GM19035 (cell line): ENCODE measurements around the gene S100A16.
"Not testable (repeated sequence)": the region's sequence is repeated elsewhere in the genome, so short reads cannot be mapped to it uniquely, and the experiment has no call there.

Experiments
- ATAC-seq: cut with Tn5 transposase; IDR thresholded peaks from one replicate; pipeline ENCODE4 v1.9.1; 2021; ENCODE audit not compliant: unreplicated experiment

S100A16 gene

DNA sequence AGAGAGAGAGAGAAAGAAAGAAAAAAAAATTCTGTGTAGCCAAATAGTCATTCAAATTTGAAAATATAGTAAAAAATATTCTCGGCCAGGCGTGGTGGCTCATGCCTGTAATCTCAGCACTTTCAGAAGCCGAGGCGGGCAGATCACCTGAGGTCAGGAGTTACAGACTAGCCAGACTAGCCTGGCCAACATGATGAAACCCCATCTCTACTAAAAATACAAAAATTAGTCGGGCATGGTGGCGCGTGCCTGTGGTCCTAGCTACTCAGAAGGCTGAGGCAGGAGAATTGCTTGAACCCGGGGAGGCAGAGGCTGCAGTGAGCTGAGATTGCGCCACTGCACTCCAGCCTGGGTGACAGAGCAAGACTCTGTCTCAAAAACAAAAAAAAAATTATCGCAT, 24.9 kb downstream of the S100A16 start:
- not testable (repeated sequence) for ATAC-seq

DNA sequence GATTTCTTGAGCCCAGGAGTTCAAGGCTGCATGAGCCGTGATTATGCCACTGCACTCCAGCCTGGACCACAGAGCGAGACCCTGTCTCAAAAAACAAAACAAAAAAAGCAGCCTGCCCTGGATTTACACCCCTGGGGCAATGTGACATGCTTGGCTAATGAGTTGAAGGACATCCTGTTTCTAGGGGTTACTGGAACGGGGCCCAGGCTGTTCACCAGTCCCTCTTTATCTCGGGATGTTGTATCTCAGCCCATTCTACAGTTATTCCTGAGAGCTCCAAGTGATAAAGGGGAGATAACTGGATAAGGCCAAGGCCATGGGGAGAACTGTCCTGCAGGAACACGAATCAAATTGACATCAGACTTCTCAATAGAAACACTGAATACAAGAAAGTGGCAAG, 25.6 kb downstream of the S100A16 start:
- no peak for ATAC-seq

DNA sequence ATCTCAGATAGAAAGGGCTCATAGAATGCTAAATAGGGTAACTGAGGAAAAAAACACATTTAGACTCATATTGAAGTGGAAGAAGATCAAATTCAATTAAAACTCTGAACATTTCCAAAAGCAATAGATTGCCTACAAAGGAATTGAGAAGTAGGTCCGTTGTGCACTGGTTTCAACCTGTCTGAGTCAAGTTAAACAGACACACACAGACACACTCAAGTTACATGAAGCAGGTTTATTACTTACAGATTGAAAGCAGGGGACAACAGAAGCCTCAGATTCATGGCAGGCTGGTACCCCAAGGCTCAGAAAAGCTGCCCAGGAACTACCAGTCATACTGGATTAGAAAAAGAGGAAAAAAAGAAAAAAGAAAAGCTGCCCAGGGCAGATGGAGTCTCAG, 26.6 kb downstream of the S100A16 start:
- no peak for ATAC-seq

DNA sequence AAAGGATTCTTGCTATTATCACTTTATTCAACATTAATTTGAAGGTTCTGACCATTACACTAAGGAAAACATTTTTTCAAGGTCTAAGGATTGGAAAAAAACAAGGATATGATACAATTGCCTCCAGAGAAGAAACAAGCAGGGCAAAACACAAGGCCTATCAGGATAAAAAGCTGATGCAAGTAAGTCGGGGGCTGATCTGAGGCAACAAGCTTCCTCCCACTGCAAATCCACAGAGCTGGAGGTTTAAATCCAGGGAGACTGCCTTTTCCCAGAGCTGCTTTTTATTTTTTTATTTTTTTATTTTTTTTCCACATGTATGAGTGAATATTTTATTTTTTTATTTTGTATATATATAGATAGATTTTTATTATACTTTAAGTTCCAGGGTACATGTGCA, 27.9 kb downstream of the S100A16 start:
- no peak for ATAC-seq

GRCh38 chr1:153583976-153584375, 29.0 kb downstream of the S100A16 start:
- no peak for ATAC-seq

- ATAC-seq, result not testable (repeated sequence)
These were observed 29.4 kb downstream of the S100A16 start for GRCh38 chr1:153583514-153583913.

GRCh38 chr1:153582836-153583235, 30.1 kb downstream of the S100A16 start:
- not testable (repeated sequence) for ATAC-seq

DNA sequence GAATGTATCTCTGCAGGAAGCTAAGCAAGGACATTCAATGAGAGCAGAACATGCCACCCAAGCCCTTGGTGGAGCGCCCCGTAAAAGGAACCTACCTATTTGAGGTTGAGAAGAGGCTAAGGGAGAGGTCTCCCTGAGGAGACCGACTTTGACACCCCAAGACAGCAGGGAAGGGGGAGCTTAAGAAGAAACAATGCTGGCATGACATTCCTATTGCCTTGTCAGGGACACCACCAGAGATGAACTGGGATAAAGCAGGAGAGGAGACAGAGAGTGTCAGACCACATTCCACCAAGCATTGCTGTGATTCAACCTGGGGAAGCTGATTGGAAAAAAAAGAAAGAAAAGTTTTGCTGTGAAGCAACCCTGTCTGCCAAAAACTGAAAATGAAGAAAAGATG, 34.0 kb downstream of the S100A16 start:
- ATAC-seq, result no peak

GRCh38 chr1:153578490-153578889, 34.4 kb downstream of the S100A16 start:
- no peak for ATAC-seq

DNA sequence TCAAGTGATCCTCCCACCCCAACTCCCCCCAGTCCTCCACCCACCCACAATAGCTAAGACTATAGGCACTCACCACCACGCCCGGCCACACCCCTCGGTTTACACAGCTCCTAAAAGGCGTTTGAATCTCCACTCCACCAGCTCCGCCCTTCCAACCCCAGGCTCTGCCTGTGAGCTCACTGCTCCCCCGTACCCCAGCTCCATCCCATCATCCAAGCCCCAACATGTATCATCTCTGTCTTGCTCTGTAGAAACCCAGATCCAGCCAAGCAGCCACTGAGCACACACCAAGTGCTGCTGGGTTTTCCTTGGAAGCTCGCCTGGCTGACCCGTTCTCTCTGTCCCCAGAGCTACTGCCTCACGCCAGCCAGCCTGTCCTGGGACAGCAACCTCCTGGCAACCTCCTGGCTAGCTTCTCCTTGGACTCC, 35.3 kb downstream of the S100A16 start:
- no peak for ATAC-seq

DNA sequence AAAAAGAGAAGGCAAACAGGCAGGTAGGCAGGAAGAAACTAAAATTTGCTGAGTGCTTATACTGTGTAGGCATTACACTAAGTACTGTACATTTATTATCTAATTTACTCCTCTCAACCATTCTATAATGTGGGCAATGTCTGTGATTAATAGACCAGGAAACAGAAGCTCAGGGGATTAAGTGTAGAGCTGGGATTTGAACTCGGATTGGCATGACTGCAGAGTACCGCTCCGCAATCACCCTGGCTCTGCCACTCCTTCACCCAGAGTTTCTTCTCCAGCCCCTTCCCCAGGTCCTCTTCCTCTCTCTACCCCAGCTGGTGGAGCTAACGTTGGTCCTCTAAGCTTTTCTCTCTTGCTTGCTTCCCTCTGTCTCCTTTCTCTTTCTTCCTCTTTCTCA, 35.8 kb downstream of the S100A16 start:
- ATAC-seq, result no peak

DNA sequence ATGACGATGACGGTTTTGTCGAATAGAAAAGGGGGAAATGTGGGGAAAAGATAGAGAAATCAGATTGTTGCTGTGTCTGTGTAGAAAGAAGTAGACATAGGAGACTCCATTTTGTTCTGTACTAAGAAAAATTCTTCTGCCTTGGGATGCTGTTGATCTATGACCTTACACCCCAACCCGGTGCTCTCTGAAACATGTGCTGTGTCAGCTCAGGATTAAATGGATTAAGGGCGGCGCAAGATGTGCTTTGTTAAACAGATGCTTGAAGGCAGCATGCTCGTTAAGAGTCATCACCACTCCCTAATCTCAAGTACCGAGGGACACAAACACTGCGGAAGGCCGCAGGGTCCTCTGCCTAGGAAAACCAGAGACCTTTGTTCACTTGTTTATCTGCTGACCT, 37.4 kb downstream of the S100A16 start:
- ATAC-seq, result not testable (repeated sequence)

- ATAC-seq, result not testable (repeated sequence)
These were observed 37.9 kb downstream of the S100A16 start for GRCh38 chr1:153575081-153575491.

DNA sequence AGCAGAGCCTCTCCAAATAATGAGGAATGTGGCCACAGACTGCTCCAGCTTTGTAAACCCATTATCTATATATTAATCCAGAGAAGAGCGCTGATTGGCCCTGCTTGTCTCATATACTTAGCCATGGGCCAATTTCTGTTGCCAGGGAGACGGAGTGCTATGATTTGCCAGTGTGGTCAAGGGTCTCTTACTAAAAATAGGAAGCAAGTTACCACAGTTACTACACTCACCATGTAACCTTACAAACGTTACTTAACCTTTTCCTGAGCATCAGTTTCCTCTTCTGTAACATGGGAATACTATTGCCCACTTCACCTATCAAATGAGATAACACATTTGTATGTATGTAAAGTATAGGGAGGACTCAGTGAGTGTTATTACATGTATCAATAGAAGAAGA, 39.6 kb downstream of the S100A16 start:
- no peak for ATAC-seq

- ATAC-seq, result no peak
These were observed 40.3 kb downstream of the S100A16 start for GRCh38 chr1:153572569-153573015.

- no peak for ATAC-seq
These were observed 41.2 kb downstream of the S100A16 start for GRCh38 chr1:153571706-153572105.

DNA sequence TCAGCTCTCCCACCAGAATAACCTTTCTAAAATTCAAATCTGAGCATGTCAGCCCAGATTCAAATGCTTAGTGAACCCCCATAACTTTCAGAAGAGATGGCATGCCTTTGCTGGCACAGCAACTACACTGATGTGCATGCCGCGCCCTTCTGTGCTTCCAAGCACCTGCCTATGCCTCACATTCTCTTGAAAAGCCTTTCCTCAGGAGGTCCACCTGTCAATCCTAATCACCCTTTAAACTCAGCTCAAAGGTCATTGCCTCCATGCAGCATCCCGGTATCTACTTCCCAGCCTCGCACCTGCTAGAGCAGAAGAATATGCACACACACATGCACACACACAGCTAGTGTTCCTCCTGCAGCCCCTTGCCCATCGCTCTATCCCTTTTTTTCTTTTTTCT, 42.1 kb downstream of the S100A16 start:
- ATAC-seq, result no peak

- no peak for ATAC-seq
These were observed 43.5 kb downstream of the S100A16 start for GRCh38 chr1:153569465-153569864.

DNA sequence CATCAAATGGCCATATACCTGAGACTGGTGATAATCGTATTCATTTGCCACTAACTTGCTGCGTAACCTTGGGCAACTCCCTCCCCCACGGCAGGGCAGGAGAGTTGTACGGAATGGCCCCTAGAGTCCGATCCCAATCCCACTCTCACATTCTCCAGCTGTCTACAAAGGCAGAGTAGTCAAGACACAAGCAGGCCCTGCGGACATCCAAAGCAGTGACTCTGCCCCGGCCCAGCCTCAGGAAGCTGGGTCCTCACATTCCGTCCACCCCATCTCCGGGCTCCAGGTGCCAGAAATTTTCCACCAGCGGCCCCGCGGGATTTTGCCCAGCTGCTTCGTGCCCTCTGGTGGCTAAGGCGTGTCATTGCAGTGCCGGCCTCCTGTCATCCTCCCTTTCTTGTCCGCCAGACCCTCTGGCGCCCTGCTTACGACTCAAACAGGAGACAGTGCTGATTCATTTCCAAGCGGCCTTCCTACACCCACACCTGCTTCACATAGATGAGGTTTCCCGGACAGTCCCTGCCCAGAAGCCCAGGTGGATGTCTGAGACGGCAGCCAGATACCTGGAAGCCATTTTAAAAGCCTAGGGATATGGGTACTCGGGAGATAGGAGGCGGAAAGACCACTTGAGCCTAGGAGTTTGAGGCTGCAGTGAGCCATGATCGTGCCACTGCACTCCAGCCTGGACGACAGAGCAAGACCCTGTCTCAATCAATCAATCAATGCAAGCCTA, 44.4 kb downstream of the S100A16 start:
- ATAC-seq, result no peak

GRCh38 chr1:153567621-153568366, 45.1 kb downstream of the S100A16 start:
- ATAC-seq, result no peak

DNA sequence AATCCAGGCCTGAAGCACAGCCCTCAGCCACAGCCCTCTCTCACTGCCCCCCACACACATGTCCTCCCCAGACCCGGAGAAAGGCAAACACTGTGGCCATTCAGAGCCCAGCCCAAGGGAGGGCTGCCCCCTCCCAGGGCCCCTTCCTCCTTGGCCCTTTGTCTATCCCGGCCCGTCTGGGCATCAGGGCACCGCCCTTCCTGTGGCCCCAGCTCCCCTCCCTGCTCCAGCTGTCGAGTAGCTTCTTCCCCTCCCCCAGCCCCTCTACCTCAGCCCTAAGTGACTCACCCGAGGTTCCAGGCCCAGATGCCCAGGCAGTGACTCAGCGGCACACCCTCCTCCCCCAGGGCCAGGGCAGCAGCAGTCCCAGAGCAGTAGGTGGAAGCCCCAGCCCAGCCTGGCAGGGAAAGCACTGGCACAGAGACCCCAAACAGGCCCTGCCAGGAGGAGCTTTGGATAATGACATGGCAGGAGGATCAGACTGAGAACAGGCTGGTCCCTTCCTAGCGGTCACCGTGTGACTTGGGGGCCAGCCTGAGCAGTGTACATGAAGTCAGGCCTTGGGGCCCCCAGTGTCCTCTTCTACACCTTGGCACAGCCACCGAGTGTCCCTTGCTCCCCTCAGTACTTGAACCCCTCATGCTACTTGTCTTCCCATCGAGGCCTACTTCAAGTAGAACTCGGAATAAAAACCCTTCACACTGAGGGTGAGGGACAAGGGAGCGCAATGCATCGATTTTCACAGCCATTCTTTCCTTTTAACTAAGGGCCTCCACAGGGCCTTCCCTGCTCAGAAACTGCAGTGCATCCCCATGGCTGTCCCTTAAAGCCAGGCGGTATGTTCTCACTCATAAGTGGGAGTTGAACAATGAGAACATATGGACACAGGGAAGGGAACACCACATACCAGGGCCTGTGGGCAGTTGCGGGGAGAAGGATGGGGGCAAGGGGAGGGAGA, 46.2 kb downstream of the S100A16 start:
- no peak for ATAC-seq
